Measurements from ENCODE around the gene NPIPB8. TPM values are rescaled to one million over a fixed set of nuclear protein-coding genes. Genes with fewer than 3 reads are reported as not detected.
"Not testable (repeated sequence)": the region's sequence is repeated elsewhere in the genome, so short reads cannot be mapped to it uniquely, and the experiment has no call there.

Gene NPIPB8
- total RNA-seq, 1 experiment from 2014 or later: not detected

- DNase-seq (ENCODE audit: low read depth): no peak
Observed at GRCh38 chr16:28606291-28607115, 31.4 kb upstream of the NPIPB8 start.

- no peak for DNase-seq (ENCODE audit: low read depth)
Observed at GRCh38 chr16:28607116-28607623, 30.7 kb upstream of the NPIPB8 start.

GRCh38 chr16:28607681-28608495, 30.0 kb upstream of the NPIPB8 start:
- not testable (repeated sequence) for DNase-seq (ENCODE audit: low read depth)

GRCh38 chr16:28608496-28608808, 29.4 kb upstream of the NPIPB8 start:
- not testable (repeated sequence) for DNase-seq (ENCODE audit: low read depth)

GRCh38 chr16:28608867-28609596, 28.8 kb upstream of the NPIPB8 start:
- not testable (repeated sequence) for DNase-seq (ENCODE audit: low read depth)

GRCh38 chr16:28609631-28610594, 28.0 kb upstream of the NPIPB8 start, which contains the start of gene SULT1A1:
SULT1A1 (minus strand) TSS chr16:28610044; CDS start chr16:28608855, 1,189 bp downstream.
- DNase-seq (ENCODE audit: low read depth): no peak

GRCh38 chr16:28610595-28611191, 27.2 kb upstream of the NPIPB8 start:
- no peak for DNase-seq (ENCODE audit: low read depth)

- not testable (repeated sequence) for DNase-seq (ENCODE audit: low read depth)
Observed at GRCh38 chr16:28612359-28613280, 25.2 kb upstream of the NPIPB8 start.

- DNase-seq (ENCODE audit: low read depth): not testable (repeated sequence)
Observed at GRCh38 chr16:28613912-28614311, 24.0 kb upstream of the NPIPB8 start.

- DNase-seq (ENCODE audit: low read depth): not testable (repeated sequence)
Observed at GRCh38 chr16:28614561-28614960, 23.3 kb upstream of the NPIPB8 start.

GRCh38 chr16:28615486-28616223, 22.2 kb upstream of the NPIPB8 start:
- DNase-seq (ENCODE audit: low read depth): peak; percentile 58

- not testable (repeated sequence) for DNase-seq (ENCODE audit: low read depth)
Observed at GRCh38 chr16:28616224-28616577, 21.7 kb upstream of the NPIPB8 start.

- DNase-seq (ENCODE audit: low read depth): no peak
Observed at GRCh38 chr16:28616636-28617035, 21.2 kb upstream of the NPIPB8 start.

GRCh38 chr16:28617874-28618273, 20.0 kb upstream of the NPIPB8 start:
- DNase-seq (ENCODE audit: low read depth): peak; percentile 21

GRCh38 chr16:28620316-28620715, 17.5 kb upstream of the NPIPB8 start:
- DNase-seq (ENCODE audit: low read depth): not testable (repeated sequence)

GRCh38 chr16:28621481-28622155, 16.2 kb upstream of the NPIPB8 start:
- no peak for DNase-seq (ENCODE audit: low read depth)

- DNase-seq (ENCODE audit: low read depth): not testable (repeated sequence)
Observed at GRCh38 chr16:28622532-28623171, 15.2 kb upstream of the NPIPB8 start.
